Activated naive CD4-positive, alpha-beta T cell (primary cell): Measurements from ENCODE around the gene CHID1.
A peak's percentile ranks its signal among the peaks of the same experiment; 100 is the strongest.

Source experiments
- DNase-seq, 4 experiments: peaks; one replicate each; lab custom pipeline; 2025; lab: John Stamatoyannopoulos, UW

Gene CHID1

DNA sequence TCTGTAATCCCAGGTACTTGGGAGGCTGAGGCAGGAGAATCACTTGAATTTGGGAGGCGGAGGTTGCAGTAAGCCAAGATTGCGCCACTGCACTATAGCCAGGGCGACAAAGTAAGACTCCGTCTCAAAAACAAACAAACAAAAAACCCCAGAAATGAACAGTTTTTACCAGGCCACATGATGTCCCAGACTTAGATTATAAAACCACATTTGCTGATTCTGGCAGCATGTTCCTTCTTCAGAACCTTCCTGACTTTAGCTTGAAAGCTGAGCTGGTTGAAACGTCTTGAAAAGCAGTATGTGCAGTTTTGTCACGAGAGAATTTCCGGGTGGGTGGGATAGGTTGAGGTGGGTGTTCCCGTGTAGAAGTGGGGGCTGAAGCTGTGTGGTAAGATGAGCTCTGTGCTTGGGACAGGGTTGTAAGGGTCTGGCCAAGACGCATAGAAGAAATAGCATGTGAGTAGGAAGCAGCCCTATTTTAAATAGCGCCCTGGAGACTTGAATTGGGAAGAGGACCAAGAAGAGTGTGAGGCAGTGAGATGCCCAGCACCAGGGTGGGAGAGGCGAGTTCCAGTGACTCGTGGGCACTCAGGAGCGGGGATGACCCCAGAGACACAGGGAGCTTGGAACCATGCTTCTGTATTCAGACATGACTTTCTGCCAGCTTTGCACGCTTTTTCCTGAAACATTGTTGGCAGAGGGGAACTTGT, 22.7 kb upstream of the CHID1 start:
- DNase-seq, result no peak

DNA sequence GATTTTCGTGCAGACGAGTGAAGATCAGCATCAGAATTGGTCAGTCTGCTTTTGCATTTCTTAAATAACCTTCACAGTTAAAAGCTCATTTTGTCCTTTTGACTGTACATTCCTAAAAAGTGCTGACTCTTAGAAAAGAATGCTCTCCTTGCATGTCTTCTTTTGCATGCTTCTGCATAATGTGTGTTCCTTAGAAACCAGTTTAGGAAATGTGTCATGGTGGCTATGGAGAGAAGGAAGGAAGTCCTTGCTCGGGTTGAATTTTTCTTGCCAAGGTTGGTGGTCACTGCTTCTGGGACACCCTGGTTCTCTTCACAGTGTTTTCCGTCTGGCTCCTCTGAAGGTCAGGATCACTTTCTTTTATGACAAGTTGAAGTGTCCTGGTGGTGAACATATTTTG, 21.8 kb upstream of the CHID1 start:
- no peak for DNase-seq

DNA sequence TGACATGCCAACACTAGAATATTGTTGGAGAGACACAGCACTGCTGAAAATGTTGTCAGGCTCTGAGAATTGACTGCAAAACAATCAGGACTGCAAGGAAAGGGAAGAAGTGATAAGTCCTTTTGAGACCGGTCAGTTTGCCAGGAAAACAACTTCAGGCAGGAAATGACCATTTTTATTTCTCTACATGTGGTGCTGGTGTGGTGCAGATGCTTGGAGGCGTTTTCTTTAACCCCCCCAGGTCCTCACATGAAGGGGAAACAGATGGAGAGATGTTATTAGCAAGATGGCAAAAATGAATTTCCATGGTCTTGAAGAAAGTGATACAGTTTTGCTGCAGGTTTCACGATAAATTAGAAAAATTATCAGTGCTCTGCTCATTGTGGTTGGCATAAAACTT, 20.8 kb upstream of the CHID1 start:
- no peak for DNase-seq

DNA sequence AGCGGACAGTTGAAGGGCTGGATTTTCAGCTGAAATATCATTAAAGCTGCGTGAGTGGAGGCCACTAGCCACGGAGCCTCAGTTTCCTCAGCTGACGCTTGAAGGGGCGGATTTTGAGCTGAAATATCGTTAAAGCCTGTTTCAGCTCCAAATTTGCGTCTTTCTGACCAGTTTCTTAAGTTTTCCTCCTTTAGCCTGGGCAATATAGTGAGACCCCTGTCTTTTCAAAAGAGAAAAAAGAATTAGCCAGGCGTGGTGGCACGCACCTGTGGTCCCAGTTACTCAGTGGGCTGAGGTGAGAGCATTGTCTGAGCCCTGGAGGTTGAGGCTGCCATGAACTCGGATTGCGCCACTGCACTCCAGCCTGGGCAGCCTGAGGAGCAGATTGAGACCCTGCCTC, 18.8 kb upstream of the CHID1 start:
- no peak for DNase-seq

DNA sequence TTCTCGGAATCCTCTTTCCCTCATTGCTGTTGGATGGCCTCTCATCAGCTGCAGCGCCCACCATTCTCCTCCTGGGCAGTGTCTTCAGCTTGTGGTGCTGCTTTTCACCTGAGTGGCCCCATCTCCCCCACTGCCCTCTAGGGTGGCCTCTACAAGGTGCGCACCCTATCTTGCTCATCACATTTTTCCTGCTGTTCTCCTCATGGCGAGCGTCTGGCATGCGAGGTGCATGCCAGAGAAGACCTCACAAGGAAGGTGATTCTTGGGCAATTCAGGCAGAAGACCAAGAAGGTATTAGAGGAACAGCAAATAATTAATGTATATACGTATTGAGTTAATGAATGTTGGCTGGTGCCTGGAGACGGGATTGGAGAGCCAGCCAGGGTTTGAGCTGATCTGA, 18.2 kb upstream of the CHID1 start:
- DNase-seq, result no peak

DNA sequence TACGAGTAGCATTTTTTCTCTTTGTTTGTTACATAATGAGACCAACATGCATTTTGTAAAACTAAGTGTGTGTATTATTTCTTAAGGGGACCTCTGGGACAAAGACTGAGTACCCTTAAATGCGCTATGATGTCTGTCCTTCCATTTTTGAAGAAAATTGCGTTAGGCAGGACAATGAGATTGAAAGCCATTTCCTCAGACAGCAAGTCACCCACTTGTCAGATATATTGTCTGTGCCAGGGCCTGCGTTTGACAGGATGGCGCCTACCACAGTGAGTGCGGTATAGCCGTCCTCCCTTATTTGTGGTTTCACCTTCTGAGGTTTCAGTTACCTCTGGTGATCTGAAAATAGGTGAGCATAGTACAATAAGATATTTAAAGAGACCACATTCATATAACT, 17.3 kb upstream of the CHID1 start:
- peak in 1 of 4 experiments; percentile 23 for DNase-seq

DNA sequence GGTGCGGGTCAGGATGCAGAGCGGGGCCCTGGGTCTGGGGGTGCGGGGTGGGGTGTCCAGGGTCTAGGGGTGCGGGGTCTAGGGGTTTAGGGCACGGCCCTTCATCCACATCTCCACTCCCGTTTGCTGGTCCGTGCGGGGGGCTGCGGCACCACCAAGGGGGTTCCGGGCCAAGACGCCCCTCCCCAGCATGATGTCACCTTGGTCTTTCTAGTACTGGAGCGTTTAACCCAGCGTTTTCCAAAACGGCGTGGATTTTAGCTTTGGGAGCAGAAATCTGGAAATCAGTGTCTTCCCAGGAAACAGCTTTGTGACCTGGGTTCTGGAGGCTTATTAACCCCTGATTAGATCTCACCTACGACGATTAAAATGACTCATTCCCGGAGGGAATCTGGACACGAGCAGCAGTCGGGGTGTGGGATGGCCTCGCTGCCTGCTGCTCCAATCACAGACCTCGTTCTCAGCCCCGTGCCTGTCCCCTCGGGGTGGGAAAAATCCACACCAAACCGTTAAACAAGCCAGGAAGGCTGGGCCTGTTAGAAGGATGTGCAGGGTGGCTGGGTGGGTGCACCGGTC, 15.8 kb upstream of the CHID1 start:
- no peak for DNase-seq

DNA sequence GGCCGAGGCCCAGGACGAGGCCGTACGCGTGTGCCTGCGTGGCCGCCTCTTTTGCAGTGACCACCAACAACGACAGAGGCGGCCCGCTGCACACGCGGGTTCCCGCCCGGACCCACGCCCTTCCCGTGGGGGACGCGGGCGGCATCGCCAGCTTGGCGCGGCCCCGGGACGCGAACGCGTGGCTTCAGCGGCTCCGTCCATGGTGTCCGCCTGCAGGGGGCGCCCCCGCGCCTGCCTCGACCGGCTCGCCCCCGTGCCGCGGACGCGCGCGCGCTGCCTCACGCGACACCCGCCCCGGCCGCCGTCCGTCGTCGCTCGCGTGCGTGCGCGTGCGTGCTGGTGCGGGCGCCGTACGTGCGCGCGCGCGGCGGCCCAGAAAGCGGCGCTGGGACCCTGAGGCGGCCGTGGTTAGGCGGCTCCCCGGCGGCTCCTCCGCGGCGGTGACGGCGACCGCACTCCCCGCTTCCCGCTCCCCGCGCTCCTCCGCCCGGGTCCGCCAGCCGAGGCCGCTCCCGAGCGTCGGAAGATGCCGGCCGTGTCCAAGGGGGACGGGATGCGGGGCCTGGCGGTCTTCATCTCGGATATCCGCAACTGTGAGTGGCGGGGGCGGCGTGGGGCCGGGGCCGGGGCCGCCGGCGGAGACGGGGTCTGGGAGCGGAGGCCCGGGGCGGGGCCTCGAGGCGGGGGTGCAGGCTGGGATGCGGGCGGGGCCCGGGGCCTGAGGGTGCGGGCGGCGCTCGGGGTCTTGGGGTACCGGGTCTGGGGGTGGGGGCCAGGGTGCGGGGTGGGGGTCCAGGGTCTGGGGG, 15.1 kb upstream of the CHID1 start, which contains the start of gene AP2A2:
Gene AP2A2 (plus strand): TSS at position 375 of the 806 bp plus-strand sequence. CDS start 152 bp downstream, at position 527.
- DNase-seq, result peak; percentile 76 to 93 (median 84)

DNA sequence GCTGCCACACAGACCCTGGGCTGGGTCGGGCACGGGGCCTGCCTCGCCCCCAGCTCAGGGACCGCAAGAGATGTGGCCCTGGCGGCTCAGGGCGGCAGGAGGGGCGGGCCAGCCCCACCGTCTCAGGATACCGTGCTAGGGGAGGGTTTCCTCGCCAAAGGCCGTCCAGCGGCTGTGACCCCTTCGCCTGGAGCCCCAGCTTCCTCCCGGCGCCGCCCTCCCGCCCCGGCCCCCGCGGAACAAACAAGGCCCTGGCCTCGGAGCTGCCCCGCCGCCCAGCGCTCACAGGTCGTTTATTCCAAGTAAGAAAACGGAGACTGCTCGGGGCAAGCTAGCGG, 14.5 kb upstream of the CHID1 start:
- DNase-seq, result no peak

DNA sequence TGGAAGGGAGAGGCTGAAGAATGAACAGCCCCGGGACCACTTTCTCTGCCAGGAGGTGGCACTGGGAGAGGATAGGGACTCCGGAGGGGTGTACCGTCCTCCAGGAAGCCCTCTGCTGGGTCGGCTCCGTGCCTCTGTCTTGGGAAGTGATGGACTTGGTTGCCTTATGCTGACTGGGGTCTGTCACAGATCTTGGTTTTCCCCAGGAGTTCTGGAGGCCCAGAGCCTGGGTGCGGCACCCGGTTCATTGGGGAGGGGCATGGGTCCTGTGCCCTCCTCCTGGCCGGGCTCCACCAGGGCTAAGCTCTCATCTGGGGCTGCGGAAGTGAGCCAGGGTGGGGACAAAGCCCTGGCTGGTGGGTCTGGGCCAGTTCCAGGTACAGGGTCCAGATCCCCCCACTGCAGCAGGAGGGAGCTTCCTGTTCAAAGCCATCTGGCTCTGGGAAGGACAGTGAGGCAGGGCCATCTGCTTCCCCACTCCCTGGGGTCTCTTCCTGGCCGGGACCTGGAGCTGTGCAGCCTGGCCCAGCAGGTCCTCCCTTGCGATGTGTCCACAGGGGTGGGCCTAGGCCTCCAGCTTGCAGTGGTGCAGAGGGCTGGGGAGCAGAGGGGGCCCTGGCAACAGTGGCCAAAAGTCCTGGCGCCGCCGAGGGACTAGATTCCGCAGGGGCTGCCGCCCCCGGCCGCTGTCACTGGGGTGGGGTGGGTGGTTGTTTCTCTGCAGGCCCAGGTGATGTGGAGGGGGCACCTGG, 14.0 kb upstream of the CHID1 start:
- DNase-seq, result no peak

DNA sequence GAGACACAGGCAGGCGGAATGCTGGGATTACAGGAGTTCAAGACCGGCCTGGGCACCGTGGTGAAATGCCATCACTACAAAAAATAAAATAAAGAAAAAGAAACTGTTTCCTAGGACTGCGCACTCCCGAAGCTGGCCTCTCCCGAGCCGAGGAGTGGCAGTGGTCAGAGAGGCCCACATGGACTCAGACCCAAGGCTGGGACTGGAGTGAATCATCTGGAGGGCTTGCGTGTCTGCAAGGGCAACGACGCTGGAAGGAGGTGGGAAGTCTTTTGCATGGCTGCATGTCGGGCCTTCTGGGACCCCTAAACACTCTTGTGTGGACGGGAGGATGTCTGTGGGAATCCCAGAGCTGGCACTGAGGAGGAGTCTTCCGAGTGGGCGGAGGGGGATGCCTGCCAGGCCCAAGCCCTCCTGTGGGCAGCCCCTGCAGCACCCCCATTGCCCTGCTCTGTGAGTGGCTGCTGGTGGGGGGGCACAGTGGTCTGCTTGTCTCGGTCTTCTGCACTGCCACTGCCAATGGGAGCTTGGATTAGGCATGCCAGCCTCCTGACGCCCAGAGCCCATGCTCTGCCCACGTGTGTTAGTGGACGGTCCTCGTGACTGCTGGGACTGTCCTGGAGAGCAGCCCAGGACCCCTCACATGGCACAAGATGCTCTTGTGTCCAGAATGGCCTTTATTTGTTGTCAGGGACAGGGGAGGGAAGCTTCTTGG, 13.2 kb upstream of the CHID1 start:
- no peak for DNase-seq

DNA sequence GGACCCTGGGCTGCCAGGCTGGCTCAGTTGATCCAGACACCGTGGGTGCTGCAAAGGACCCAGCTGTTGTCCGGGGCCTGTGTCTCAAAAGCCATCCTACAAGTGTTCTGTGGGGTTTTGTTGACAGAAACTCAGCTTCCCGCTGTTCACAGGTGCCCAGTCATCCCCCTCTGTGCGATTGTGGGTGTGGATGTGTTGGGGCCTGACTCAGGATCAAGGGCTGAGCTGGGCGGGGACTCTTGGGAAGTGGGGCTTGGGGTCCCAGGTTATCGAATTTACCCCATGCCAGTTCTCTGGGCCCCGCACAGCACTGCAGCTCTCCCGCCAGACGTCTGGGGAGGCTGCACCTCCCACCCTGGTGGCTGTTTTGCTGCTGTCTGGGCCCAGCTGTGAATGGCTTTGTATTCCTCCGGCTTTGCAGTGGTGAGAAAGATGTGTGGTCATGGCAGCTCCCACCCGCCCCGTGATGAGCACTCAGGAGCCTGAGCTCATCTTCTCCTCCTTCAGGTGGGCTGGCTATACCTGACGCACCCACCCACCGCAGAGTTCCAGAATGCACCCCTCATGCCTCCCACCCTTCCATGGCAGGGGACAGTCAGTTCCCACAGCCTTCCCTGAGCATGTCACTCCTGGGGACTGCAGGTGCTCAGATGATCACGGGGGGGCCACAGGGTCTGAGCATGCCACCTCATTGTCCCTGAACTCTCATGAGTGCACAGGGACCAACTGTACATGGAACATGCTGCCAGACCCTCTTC, 11.5 kb upstream of the CHID1 start:
- no peak for DNase-seq

DNA sequence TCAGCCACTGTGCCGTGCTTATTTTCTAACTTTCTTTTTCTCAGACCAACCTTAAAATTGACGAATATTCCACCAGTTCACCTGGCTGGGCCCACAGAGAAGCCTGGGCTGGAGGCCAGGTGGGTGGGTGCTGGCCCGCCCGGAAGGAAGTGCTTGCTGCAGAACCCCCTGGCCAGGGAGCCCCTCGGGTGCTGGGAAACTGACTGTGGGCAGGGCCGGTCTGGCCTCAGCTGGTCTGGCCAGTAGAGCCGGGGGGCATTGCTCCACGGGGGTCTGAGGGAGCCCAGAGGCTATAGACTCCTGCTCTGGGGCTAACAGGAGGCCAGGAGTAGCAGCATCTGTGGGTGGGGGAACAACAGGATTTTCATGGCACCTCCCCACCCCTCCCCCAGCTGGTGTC, 6.8 kb upstream of the CHID1 start:
- DNase-seq, result no peak

DNA sequence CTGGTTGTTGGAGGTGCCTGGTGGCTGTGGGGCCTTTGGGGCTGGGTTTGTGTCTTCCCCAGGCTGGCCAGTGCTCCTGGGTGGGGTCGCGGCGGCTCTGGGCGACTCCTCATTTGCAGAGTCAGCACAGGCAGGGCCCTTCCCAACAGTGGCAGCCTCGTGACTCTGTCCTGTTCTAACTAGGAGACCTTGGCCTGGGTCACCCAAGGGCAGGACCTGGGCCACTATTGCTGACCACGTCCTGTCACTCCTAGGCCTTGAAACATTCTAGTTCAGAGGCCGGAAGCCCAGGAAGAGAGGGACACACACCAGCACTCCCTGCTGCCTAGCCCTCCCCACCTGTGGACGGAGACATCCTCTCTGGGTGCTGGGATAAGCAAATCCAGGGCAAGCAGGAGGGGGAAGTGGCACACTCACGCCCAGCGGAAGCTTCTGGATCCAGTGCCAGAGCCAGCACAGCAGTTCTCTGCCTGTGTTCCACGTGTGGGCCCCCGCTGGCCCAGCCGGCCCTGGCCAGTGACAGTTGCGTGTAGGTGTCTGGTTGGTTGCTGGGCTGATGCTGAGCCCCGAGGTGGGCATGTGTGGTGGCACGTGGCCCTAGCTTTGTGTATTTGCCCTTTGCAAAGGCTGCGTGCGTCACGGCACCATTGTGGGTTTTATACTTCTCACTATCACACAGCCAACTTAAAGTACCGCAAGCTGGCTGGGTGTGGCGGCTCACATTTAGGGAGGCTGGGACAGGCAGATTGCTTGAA, 4.3 kb upstream of the CHID1 start:
- DNase-seq, result no peak

DNA sequence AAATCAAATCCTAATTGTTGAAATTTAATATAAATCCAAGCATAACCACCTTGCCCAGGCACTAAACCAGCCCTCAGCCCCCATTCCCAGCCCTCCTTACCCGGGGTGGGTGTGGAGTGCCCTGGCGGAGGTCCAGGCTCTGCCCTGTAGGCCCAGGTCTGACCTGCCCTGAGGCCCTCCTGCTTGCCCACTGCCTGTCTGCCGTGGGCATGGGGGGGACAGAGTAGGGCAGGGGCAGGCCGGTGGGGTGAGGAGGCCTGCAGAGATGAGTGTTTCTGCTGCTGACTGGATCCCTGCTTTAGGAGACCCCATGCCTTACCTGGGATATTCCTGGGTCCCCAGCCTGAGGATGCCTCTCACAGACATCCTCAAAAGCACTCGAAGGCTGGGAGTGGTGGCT, 3.6 kb upstream of the CHID1 start:
- DNase-seq, result no peak

DNA sequence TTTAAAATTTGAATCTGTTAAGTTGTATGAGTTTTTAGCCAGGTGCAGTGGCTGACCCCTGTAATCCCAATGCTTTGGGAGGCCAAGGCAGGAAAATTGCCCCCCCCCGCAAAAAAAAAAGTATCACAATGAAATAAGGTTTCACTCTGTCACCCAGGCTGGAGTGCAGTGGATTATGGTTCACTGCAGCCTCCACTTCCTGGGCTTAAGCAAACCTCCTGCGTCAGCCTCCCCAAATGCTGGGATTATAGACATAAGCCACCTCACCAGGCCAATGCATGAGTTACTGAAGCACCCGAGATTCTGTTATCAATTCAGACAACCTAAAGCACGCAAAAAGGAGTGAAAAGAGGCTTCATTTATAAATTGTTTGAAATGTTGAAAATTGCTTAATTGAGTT, 2.4 kb upstream of the CHID1 start:
- DNase-seq, result no peak

DNA sequence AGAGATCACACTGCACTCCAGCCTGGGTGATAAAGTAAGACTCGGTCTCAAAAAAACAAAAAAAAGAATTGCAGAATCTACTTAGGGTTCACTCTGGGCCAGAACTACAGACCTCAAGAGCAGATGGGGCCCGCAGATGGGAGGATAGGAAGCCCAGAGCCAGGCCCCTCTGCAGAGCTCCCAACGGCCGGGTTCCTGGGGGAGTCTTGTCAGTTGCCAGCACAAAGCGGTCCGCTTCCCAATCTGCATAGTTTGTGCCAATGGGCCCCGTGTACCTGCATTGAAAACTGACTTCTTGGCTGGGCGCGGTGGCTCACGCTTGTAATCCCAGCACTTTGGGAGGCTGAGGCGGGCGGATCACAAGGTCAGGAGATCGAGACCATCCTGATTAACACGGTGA, 1.7 kb upstream of the CHID1 start:
- no peak for DNase-seq

DNA sequence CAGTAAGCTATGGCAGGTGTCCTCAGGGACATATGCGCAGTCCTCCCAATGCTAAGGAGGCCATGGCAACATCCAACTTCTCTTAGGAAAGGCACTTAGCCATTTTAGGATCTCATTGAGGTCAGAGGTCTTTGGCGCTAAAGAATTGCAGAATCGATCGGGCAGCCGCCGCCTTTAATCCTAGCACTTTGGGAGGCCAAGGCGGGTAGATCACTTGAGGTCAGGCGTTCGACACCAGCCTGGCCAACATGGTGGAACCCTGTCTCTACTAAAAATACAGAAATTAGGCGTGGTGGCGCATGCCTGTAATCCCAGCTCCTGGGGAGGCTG, 1.2 kb upstream of the CHID1 start:
- DNase-seq, result no peak

DNA sequence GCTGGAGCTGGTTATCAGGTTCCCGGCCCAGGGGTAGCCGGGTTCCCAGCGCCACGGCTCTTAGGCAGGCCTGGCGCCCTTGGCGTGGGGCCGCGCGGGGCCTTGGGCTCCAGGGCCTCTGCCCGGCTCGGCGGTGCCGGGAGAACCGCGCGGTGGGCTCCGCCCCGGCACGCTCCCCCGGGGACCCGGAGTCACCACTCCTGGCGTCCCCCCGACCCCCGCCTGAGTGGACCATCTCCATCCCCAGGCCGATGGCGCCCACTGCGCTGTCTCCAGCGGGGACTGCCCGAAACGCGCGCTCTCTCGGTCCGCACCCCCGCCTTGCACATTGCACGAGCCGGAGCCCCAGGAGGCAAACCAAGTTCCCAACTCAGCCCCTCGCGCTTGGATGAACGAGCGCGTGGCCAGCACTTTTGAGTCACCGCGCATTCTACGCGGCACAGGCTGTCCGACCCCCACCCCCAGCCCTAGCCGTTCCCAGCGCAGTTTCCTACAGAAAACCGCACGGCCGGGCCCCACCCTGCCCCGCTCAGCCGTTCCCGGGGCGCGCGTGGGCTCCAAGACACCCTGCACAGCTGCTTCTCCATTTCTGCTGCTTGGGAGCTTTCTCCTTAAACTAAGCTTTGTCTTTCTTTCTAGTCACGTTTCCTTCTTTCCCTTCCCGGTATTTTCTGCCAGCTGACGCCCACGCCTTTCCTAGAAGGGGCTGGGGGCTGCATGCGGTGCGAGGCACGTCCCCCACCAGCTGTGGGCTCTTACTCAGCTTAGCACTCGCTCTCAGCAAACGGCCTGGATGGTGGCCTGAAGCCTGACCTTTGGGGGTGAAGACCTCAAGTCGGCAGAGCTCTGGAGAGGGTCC, 650 bp upstream of the CHID1 start:
- DNase-seq, result peak in 3 of 4 experiments; percentile 13 to 44 (median 17)
